H1 (cell line): ENCODE measurements around the gene GRID1. TPM values are rescaled to one million over a fixed set of nuclear protein-coding genes. Genes with fewer than 3 reads are reported as not detected.

Source experiments
- CTCF ChIP-seq, 3 experiments: IDR thresholded peaks; 1 replicate in 2 of 3; 2 replicates in 1 of 3; pipeline versions ENCODE4 v1.5.1 to v1.6.1; 2011; ENCODE audit warnings: low read length in 3 of 3, mild to moderate bottlenecking in 3 of 3, inconsistent platforms in 2 of 3, low read depth in 1 of 3, moderate library complexity in 1 of 3; ENCODE audit not compliant: insufficient read depth in 1 of 3; ENCODE audit errors: control extremely low read depth in 1 of 3
- MAFK ChIP-seq: IDR thresholded peaks from 2 replicates; pipeline ENCODE4 v1.6.1; 2012; ENCODE audit warnings: low read depth, mild to moderate bottlenecking, improper control_type of control experiment, low read length
- RNF2 ChIP-seq: fragments of 200-900, 300-1000 bp; sonication (generic); IDR thresholded peaks from 2 replicates; pipeline ENCODE4 v1.7.1; 2016; ENCODE audit warnings: borderline replicate concordance, low read depth, mild to moderate bottlenecking, antibody characterized with exemption, low read length; ENCODE audit not compliant: poor library complexity, severe bottlenecking; ENCODE audit errors: missing control alignments
- RXRA ChIP-seq: IDR thresholded peaks from 2 replicates; pipeline ENCODE4 v1.6.1; 2011; ENCODE audit warnings: low read depth, mild to moderate bottlenecking, low read length, moderate library complexity; ENCODE audit not compliant: insufficient read depth
- SP1 ChIP-seq: IDR thresholded peaks from 2 replicates; pipeline ENCODE4 v1.6.1; 2011; ENCODE audit warnings: low read depth, low read length
- polyA plus RNA-seq, 7 experiments: library from polyadenylated mRNA; depleted of rRNA in 3 of 7; stranded (reverse) in 5 of 7; unstranded in 2 of 7; fragments of >200 nt in 5 of 7; fragments of 200-250 nt in 2 of 7; gene quantifications; 1 replicate in 5 of 7; 2 replicates in 1 of 7; 4 replicates in 1 of 7; pipeline versions ENCODE4 v1.2.1 to v1.2.3, GENCODE V29; 2011 to 2013; ENCODE audit warnings: missing spikeins in 2 of 7, mixed read lengths in 2 of 7
- total RNA-seq: library from RNA; stranded (reverse); fragmentation: NEBNext Ultra II Directional; extraction: Animal tissue kit (Norgen Biotek cat#: 25700); gene quantifications from 2 replicates; pipeline ENCODE4 v1.2.1, GENCODE V29; 2021
- TF ChIP-seq, protein P1 (sequence below): IDR thresholded peaks from 2 replicates; pipeline ENCODE4 v1.6.1; 2011; ENCODE audit warnings: low read length, improper control_type of control experiment

The GRID1 gene
- total and polyA plus RNA-seq, 2 of the 8 experiments (the other 6 are each of a cell fraction or from before 2014, with no cell fraction given): 0.22 to 0.30 TPM

- no peak for TF ChIP-seq CTCF (IDR thresholded peaks at IDR 0.05; ENCODE audit: control extremely low read depth in 1 of 3, insufficient read depth in 1 of 3, low read depth in 1 of 3, low read length in 3 of 3)
- no peak for TF ChIP-seq RNF2
- TF ChIP-seq MAFK: no peak
- TF ChIP-seq RXRA: no peak
- TF ChIP-seq, protein P1, sequence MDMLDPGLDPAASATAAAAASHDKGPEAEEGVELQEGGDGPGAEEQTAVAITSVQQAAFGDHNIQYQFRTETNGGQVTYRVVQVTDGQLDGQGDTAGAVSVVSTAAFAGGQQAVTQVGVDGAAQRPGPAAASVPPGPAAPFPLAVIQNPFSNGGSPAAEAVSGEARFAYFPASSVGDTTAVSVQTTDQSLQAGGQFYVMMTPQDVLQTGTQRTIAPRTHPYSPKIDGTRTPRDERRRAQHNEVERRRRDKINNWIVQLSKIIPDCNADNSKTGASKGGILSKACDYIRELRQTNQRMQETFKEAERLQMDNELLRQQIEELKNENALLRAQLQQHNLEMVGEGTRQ: no peak
- TF ChIP-seq SP1: no peak
Measured at GRCh38 chr10:86046845-86047460, 319.6 kb downstream of the GRID1 start (continued).
